HepG2 (cell line): ENCODE data around the gene TMEM61. TPM values are rescaled to one million over a fixed set of nuclear protein-coding genes. Genes with fewer than 3 reads are reported as not detected.
A peak's percentile ranks its signal among the peaks of the same experiment; 100 is the strongest.

Source experiments
- CSRNP2 ChIP-seq: sonication (generic); formaldehyde crosslinking; conservative IDR thresholded peaks from 2 replicates; pipeline ENCODE4 v1.8.0; 2022; ENCODE audit warnings: low read depth, missing genetic modification reagents
- DMAP1 ChIP-seq: IDR thresholded peaks from 2 replicates; pipeline ENCODE4 v1.6.1; 2016
- IKZF4 ChIP-seq: sonication (generic); formaldehyde crosslinking; IDR thresholded peaks from 2 replicates; pipeline ENCODE4 v1.5.1; 2020; ENCODE audit warnings: borderline replicate concordance, mild to moderate bottlenecking, low read depth, missing genetic modification reagents; ENCODE audit errors: not compliant biosample characterization
- MTA3 ChIP-seq: sonication (generic); formaldehyde crosslinking; IDR thresholded peaks from 2 replicates; pipeline ENCODE4 v1.4.0; 2020; ENCODE audit warnings: missing genetic modification reagents
- NFE2L1 ChIP-seq: sonication (generic); formaldehyde crosslinking; IDR thresholded peaks from 2 replicates; pipeline ENCODE4 v1.4.0; 2020; ENCODE audit warnings: missing genetic modification reagents, mild to moderate bottlenecking, borderline replicate concordance
- PHF21A ChIP-seq: sonication (generic); formaldehyde crosslinking; IDR thresholded peaks from 2 replicates; pipeline ENCODE4 v1.5.0; 2020; ENCODE audit warnings: mild to moderate bottlenecking, missing genetic modification reagents
- SP1 ChIP-seq, 2 experiments: fragments of 450-650 bp in 1 of 2; sonication (generic) in 1 of 2; formaldehyde crosslinking in 1 of 2; IDR thresholded peaks; 2 replicates each; pipeline versions ENCODE4 v1.4.0 to v1.6.1; 2016 to 2020; ENCODE audit warnings: missing genetic modification reagents in 1 of 2
- TCF12 ChIP-seq, 2 experiments: fragments of 450-650 bp in 1 of 2; sonication (generic) in 1 of 2; formaldehyde crosslinking in 1 of 2; IDR thresholded peaks; 2 replicates each; pipeline versions ENCODE4 v1.6.1 to v1.8.0; 2017 to 2022; ENCODE audit warnings: antibody characterized with exemption in 1 of 2, mild to moderate bottlenecking in 1 of 2, missing genetic modification reagents in 1 of 2, moderate library complexity in 1 of 2
- THRA ChIP-seq: sonication (generic); formaldehyde crosslinking; IDR thresholded peaks from 2 replicates; pipeline ENCODE4 v1.4.0; 2020; ENCODE audit warnings: missing genetic modification reagents, borderline replicate concordance
- TIGD3 ChIP-seq: sonication (generic); formaldehyde crosslinking; IDR thresholded peaks from 2 replicates; pipeline ENCODE4 v1.5.1; 2020; ENCODE audit warnings: mild to moderate bottlenecking, missing genetic modification reagents, borderline replicate concordance
- USF2 ChIP-seq, 2 experiments: sonication (generic) in 1 of 2; formaldehyde crosslinking in 1 of 2; IDR thresholded peaks; 2 replicates each; pipeline versions ENCODE4 v1.5.1 to v1.6.1; 2011 to 2020; ENCODE audit warnings: borderline replicate concordance in 1 of 2, low read depth in 1 of 2, low read length in 1 of 2, mild to moderate bottlenecking in 1 of 2, missing genetic modification reagents in 1 of 2, moderate library complexity in 1 of 2
- ZBTB38 ChIP-seq: sonication (generic); formaldehyde crosslinking; IDR thresholded peaks from 2 replicates; pipeline ENCODE4 v1.5.1; 2020; ENCODE audit warnings: mild to moderate bottlenecking, missing genetic modification reagents
- ZFP36 ChIP-seq: fragments of 150-350 bp; IDR thresholded peaks from 2 replicates; pipeline ENCODE4 v1.6.1; 2018; ENCODE audit warnings: borderline replicate concordance, low read length, low read depth; ENCODE audit not compliant: partially characterized antibody
- ZFP36L2 ChIP-seq: sonication (generic); formaldehyde crosslinking; IDR thresholded peaks from 2 replicates; pipeline ENCODE4 v1.4.0; 2020; ENCODE audit warnings: missing genetic modification reagents
- ZNF101 ChIP-seq: sonication (generic); formaldehyde crosslinking; IDR thresholded peaks from 2 replicates; pipeline ENCODE4 v1.4.0; 2020; ENCODE audit warnings: mild to moderate bottlenecking, low read depth, missing genetic modification reagents, borderline replicate concordance
- ZNF350 ChIP-seq: sonication (generic); formaldehyde crosslinking; IDR thresholded peaks from 2 replicates; pipeline ENCODE4 v1.4.0; 2020; ENCODE audit warnings: mild to moderate bottlenecking, low read depth, missing genetic modification reagents, borderline replicate concordance
- ZNF496 ChIP-seq: sonication (generic); formaldehyde crosslinking; IDR thresholded peaks from 2 replicates; pipeline ENCODE4 v1.8.1; 2023; ENCODE audit warnings: mild to moderate bottlenecking, moderate library complexity, missing genetic modification reagents; ENCODE audit not compliant: insufficient replicate concordance
- ZNF550 ChIP-seq: sonication (generic); formaldehyde crosslinking; IDR thresholded peaks from 2 replicates; pipeline ENCODE4 v1.4.0; 2020; ENCODE audit warnings: mild to moderate bottlenecking, missing genetic modification reagents, borderline replicate concordance
- ZNF704 ChIP-seq: sonication (generic); formaldehyde crosslinking; IDR thresholded peaks from 2 replicates; pipeline ENCODE4 v1.8.1; 2023; ENCODE audit warnings: mild to moderate bottlenecking, inconsistent platforms, moderate library complexity, missing genetic modification reagents, borderline replicate concordance
- polyA plus RNA-seq, 8 experiments: library from polyadenylated mRNA; depleted of rRNA in 3 of 8; stranded (reverse) in 7 of 8; unstranded in 1 of 8; fragments of >200 nt; fragmentation: Illumina TruSeq in 4 of 8; extraction: Trizol in 4 of 8; gene quantifications; 2 replicates each; pipeline versions ENCODE4 v1.2.1 to v1.2.3, GENCODE V29; 2011 to 2016; ENCODE audit warnings: low read depth in 4 of 8, missing spikeins in 1 of 8, mixed read lengths in 1 of 8; ENCODE audit not compliant: insufficient read depth in 1 of 8
- total RNA-seq, 5 experiments: library from RNA; depleted of rRNA; stranded (reverse); fragments of >200 nt; fragmentation: Illumina TruSeq; extraction: Trizol; gene quantifications; 2 replicates each; pipeline ENCODE4 v1.2.3, GENCODE V29; 2016; ENCODE audit warnings: low read depth in 1 of 5

The TMEM61 gene
- total and polyA plus RNA-seq, 2 of the 13 experiments (the other 11 are each of a cell fraction or from before 2014, with no cell fraction given): not detected

- peak; percentile 93; the same call in 1 of the 2 replicates for TF ChIP-seq TIGD3 (CRISPR knock-in tag)
- no peak for TF ChIP-seq ZNF101 (CRISPR knock-in tag)
- TF ChIP-seq SP1 (IDR thresholded peaks at IDR 0.05): no peak
- no peak for TF ChIP-seq SP1 (CRISPR knock-in tag; IDR thresholded peaks at IDR 0.05)
- TF ChIP-seq ZFP36L2 (CRISPR knock-in tag): no peak
- TF ChIP-seq MTA3 (CRISPR knock-in tag): no peak
- TF ChIP-seq CSRNP2 (CRISPR knock-in tag): no peak
- no peak; the same call in 1 of the 2 replicates for TF ChIP-seq ZBTB38 (CRISPR knock-in tag)
- peak; percentile 90 for TF ChIP-seq IKZF4 (CRISPR knock-in tag)
- no peak; the same call in 1 of the 2 replicates for TF ChIP-seq ZNF704 (CRISPR knock-in tag)
- TF ChIP-seq DMAP1 (CRISPR knock-in tag): peak; percentile 73; the same call in 1 of the 2 replicates
- TF ChIP-seq ZNF496 (CRISPR knock-in tag): no peak
- TF ChIP-seq ZNF350 (CRISPR knock-in tag): peak; percentile 74; the same call in 1 of the 2 replicates
- peak; percentile 70; the same call in 1 of the 2 replicates for TF ChIP-seq PHF21A
- TF ChIP-seq THRA (CRISPR knock-in tag): peak; percentile 66
- TF ChIP-seq ZNF550 (CRISPR knock-in tag): peak; percentile 69; the same call in 1 of the 2 replicates
- no peak for TF ChIP-seq TCF12 (IDR thresholded peaks at IDR 0.05)
- no peak for TF ChIP-seq TCF12 (CRISPR knock-in tag; IDR thresholded peaks at IDR 0.05)
- no peak for TF ChIP-seq USF2 (IDR thresholded peaks at IDR 0.05; ENCODE audit: low read depth, low read length)
- TF ChIP-seq USF2 (CRISPR knock-in tag; IDR thresholded peaks at IDR 0.05; ENCODE audit: borderline replicate concordance): no peak
- TF ChIP-seq NFE2L1 (CRISPR knock-in tag): no peak; the same call in 1 of the 2 replicates
- no peak for TF ChIP-seq ZFP36
Observed at GRCh38 chr1:55039342-55040082, 59.1 kb downstream of the TMEM61 start, which contains the start of gene PCSK9 (continued).
